Myocyte (in vitro differentiated cells): ENCODE measurements around the gene MICU1. TPM values are rescaled to one million over a fixed set of nuclear protein-coding genes. Genes with fewer than 3 reads are reported as not detected.
"Not testable (repeated sequence)": the region's sequence is repeated elsewhere in the genome, so short reads cannot be mapped to it uniquely, and the experiment has no call there.

ENCODE experiments used
- DNase-seq: peaks from one replicate; pipeline ENCODE4 v3.0.0-alpha.2; 2012; ENCODE audit warnings: low read depth
- polyA plus RNA-seq: library from polyadenylated mRNA; unstranded; fragments of >200 nt; gene quantifications from one replicate; pipeline ENCODE4 v1.2.1, GENCODE V29; 2012; ENCODE audit warnings: missing spikeins
- total RNA-seq: library from RNA; depleted of rRNA; stranded (reverse); fragments of >200 nt; gene quantifications from 2 replicates; pipeline ENCODE4 v1.2.3, GENCODE V29; 2014

Gene MICU1
- total RNA-seq: 129 and 192 TPM in 2 replicates
- 102 TPM for polyA plus RNA-seq

DNA sequence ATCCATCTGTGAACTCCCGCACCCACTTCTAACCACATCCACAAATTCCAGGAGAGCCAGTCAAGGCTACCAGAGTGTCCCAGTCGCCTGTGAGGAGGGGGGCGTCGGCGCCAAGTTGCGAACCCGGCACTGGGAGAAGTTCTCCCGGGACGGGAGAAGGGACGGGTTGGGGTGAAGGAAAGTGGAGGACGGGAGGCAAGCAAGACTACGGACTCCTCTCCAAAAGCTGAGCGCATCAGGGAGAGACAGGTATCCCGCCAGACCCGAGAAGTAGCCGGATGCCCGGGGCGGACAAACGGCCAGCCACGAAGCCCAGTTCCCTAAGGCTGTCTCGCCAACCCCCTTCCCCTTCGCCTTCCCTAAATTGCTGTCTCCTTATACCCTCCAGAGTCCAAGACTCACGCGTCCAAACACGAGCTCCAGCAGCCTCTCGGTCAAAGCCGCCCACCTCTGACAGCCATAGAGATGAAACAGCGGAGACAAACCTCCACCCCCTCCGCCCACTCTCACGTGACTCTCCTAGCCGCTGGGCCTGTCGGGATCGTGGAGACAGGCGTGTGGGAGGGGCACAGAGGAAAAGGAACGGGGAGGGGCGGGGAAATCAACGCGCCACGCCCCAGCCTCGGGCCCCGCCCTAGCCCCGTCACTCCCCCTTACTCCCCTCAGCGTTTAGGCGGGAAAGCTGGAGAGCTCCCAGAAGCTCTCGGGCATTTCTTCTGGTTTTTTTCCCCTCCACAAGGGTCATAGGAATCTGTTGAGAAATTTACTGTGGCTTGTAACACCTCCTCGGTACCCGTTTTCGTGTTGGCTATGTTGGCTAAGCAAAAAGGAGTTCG is at the start of gene MICU1:
MICU1 (minus strand) TSS at position 472 of the 836 bp plus-strand sequence. CDS start 59,286 bp downstream, outside the sequence.
- DNase-seq: peak; percentile 97

DNA sequence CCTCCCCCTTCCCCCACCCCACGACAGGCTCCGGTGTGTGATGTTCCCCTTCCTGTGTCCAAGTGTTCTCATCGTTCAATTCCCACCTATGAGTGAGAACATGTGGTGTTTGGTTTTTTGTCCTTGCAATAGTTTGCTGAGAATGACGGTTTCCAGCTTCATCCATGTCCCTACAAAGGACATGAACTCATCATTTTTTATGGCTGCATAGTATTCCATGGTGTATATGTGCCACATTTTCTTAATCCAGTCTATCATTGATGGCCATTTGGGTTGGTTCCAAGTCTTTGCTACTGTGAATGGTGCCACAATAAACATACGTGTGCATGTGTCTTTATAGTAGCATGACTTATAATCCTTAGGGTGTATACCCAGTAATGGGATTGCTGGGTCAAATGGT is 48.3 kb upstream of the MICU1 start:
- not testable (repeated sequence) for DNase-seq

- no peak for DNase-seq
Measured at GRCh38 chr10:72673280-72673679, 47.4 kb upstream of the MICU1 start.

DNA sequence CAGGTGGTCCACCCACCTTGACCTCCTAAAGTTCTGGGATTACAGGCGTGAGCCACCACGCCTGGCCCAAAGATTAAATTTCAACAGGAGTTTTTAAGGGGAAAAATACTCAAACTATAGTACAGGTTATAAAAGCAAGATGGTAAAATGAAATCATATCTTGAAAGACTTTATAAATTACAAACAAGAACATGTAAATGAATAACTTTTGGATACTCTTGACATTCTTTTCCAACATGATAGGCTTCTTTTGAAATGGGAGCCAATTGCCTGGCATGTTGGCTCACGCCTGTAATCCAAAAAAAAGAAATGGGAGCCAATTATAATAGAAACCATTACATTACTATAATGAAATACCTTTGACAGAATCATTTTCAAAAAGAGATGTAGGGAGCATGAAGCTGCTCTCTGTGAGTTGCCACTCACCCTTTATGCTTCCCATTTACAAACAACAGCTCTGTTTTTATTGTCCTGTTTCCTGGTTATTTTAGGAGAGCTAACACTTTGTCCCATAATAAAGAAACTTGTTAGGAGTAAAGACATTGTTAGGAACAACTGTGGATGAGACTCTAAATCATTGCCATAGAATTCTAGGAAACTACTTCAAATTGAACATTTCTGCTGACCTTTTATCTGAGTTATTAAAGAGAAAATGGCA is 41.5 kb upstream of the MICU1 start:
- no peak for DNase-seq

DNA sequence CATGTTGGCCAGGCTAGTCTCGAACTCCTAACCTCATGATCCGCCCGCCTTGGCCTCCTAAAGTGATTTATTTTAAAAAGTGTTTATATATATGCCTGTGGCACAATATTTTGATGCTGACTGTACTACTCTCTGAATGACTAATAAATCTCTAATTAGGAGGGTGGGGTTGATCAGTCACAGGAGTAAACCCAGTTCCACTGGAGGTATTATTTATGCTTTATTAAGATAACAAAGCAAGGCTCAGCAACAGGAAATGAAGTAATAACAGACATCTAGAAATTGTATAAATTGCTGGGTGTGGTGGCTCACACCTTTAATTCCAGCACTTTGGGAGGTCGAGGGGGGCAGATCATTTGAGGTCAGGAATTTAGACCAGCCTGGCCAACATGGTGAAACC is 40.0 kb upstream of the MICU1 start:
- no peak for DNase-seq

DNA sequence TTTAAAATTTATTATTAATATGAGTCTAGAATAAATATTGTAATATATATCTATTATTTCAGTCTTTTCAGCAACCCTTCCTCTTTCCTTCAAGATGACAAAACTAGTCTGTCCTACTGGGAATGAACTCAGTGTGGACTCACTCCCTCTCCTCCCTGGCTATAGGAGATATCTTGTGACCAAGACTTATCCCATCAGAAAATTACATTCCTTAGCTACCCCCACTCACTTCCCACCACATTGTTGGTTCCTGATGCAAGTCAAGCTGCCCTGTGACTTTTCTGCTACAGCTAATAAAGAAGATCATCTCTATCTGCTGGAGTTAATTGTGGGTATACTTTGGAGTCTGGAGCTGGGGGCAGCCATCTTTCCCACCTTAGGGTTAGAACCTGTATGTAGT is 38.1 kb upstream of the MICU1 start:
- no peak for DNase-seq

GRCh38 chr10:72661431-72661830 is 35.6 kb upstream of the MICU1 start:
- DNase-seq: no peak

- DNase-seq: no peak
Measured at GRCh38 chr10:72660220-72660619, 34.3 kb upstream of the MICU1 start.

GRCh38 chr10:72659694-72660093 is 33.8 kb upstream of the MICU1 start:
- no peak for DNase-seq

DNA sequence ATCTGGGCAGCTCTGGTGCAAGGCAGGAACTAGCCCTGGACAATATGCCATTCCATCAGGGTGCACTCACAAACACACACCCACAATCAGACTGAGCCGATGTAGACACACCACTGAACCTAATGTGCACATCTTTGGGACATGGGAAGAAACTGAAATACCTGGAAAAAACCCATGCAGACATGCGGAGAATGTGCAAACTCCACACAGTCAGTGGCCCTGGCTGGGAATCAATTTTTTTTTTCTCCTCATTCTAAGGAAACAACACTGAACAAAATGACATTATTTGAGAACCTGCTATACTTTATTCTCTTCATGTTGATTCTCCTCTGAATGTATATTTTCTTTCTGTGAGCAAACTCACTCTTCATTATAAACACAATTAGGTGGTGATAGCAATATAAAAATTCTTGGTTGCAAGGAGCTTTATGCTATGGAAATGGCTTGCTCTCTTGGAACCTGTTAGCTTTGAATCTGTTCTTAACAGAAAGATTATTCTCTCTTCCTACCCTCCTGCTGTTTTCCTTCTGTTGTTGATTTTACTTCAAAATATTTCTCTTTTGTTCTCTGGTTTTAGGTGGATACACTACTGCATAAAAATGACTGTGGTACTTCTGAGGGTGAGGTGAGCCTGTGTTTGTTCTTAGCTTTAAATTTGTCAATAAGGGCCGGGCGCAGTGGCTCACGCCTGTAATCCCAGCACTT is 33.0 kb upstream of the MICU1 start:
- no peak for DNase-seq

DNA sequence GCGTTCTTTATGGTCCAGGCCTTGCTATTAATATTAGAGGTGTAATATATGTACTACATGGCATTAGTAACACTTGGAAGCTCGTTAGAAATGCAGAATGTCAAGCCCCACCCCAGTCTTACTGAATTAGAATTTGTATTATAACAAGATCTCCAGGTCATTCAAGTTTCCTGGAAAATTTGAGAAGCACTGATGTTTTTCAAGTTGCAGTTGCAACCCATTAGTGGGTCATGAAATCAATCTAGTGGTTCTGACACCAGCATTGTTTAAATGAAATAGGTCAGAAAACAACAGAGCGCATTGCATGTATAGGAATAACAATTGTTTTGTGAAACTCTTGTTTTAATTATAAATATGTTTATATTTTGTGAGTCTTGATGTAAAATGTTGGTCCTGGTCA is 28.8 kb upstream of the MICU1 start:
- no peak for DNase-seq

- peak; percentile 30 for DNase-seq
Measured at GRCh38 chr10:72653383-72654096, 27.7 kb upstream of the MICU1 start.

DNA sequence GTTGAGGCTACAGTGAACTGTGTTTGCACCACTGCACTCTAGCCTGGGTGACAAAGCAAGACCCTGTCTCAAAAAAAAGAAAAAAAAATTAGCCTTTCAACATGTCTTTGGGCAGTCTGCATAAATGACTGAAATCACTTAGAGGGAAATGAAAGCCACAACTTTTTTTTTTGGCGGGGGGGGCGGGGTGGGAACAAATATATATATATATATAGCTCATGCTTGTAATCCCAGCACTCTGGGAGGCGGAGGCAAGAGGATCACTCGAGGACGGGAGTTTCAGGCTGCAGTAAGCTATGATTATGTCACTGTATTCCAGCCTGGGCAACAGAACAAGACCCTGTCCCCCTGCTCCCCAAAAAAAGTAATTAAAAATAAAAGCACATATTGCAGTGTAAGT is 23.4 kb upstream of the MICU1 start:
- no peak for DNase-seq

DNA sequence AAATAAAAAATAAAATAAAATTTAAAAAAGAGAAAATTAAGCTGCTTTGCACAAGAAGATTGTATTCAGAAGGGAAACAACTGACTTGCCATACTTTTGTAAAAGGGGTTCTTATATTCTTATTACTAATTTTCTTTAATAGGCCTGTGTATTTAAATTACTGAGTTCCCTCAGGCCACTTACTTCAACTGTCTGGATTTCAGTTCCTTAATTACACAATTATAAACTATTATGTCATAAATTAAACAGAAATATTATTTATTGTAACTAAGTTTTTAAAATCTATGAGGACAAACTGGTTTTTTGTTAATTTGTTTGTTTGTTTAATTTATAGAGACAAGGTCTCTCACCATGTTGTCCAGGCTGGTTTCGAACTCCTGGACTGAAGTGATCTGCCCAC is 22.4 kb upstream of the MICU1 start:
- no peak for DNase-seq

GRCh38 chr10:72646971-72647370 is 21.1 kb upstream of the MICU1 start:
- DNase-seq: not testable (repeated sequence)

DNA sequence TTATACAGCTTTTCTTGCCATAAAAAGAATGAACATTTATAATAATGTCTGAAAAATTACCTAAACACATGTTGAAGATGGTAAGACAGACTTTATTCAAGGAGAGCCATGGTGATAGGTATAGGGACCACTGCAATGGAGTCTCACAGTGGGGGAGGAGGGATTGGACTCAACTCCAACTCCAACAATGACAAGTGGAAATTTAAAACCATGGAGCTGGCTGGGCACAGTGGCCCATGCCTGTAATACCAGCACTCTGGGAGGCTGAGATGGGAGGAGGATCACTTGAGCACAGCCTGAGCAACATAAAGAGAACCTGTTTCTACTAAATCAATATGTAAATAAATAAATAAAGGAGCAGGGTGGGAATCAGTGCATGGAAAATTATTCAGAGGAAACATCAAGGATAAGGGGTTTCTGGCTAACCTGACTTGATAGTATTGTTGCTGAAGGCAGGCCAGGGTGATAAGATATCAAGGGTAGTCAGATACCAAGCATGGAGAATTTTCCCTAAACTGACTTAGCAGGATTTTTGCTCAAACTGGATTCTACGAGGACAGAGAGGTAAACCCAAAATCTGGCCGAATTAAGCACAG is 19.5 kb upstream of the MICU1 start:
- no peak for DNase-seq

GRCh38 chr10:72642318-72642717 is 16.4 kb upstream of the MICU1 start:
- no peak for DNase-seq

DNA sequence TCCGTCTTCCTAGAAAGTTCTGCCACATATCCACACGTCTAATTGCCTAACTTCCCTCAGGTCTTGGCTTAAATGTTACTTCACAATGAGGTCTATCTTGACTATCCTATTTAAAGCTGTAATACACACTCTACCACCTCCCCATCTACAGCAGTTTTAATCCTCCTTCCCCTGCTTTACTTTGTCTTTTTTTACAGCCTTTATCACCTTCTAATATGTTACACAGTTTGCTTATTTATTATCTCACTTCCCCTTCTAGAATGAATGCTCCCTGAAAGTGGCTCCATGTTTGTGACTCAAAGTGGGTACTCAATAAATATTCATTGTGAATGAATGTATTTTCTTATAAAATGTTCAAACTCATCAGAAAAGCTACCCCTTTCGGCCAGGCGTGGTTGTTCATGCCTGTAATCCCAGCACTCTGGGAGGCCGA is 13.6 kb upstream of the MICU1 start:
- no peak for DNase-seq

GRCh38 chr10:72638586-72639440 is 12.9 kb upstream of the MICU1 start:
- DNase-seq: no peak

GRCh38 chr10:72637398-72637857 is 11.5 kb upstream of the MICU1 start:
- DNase-seq: peak; percentile 87
